Measurements from ENCODE around the gene APOL2.
"Not testable (repeated sequence)": the region's sequence is repeated elsewhere in the genome, so short reads cannot be mapped to it uniquely, and the experiment has no call there.

The APOL2 gene

GRCh38 chr22:36208914-36209313 lies 30.4 kb downstream of the APOL2 start:
- no peak overlapping the region for H2BK15ac ChIP-seq (replicated peaks; ENCODE audit: low read depth)
- H3K4ac ChIP-seq (ENCODE audit: low read depth, low read length) = no peak overlapping the region
- no peak overlapping the region for H2BK120ac ChIP-seq (ENCODE audit: low read depth, low read length)
- WGBS (ENCODE audit: extremely low coverage, insufficient coverage, low lambda C conversion rate) = no CpG with 5 or more reads among the region's 1 CpG
- no peaks in the 10 kb centered on the region for H3K36me3 ChIP-seq (ENCODE audit: control insufficient read depth, insufficient read depth, low read length)
- H3K27ac ChIP-seq (ENCODE audit: low read depth, low read length) = no peak overlapping the region
- no peaks in the 10 kb centered on the region for H3K4me1 ChIP-seq (ENCODE audit: control insufficient read depth, low read depth, low read length)
- no peak overlapping the region for H3K18ac ChIP-seq (ENCODE audit: low read length)
- H2BK5ac ChIP-seq (ENCODE audit: low read length) = no peak overlapping the region
- no peak overlapping the region for H2AK5ac ChIP-seq (ENCODE audit: low read length)
- H3K23ac ChIP-seq (ENCODE audit: low read length) = no peak overlapping the region
- no peak overlapping the region for H3K56ac ChIP-seq (ENCODE audit: low read length)
- H3K79me1 ChIP-seq (ENCODE audit: low read length) = no peaks in the 10 kb centered on the region
- no peak for DNase-seq
- H3K4me2 ChIP-seq (ENCODE audit: low read length) = no peak overlapping the region
- peak overlapping the region; percentile 15 for H3K4me3 ChIP-seq (ENCODE audit: low read length)
- H3K9ac ChIP-seq (ENCODE audit: low read length) = no peak overlapping the region
- no peak overlapping the region for H4K8ac ChIP-seq (ENCODE audit: low read depth, low read length)
- no peak overlapping the region for H4K5ac ChIP-seq (ENCODE audit: low read length)
- no peaks in the 10 kb centered on the region for H3K27me3 ChIP-seq (ENCODE audit: insufficient read depth, low read length, poor library complexity)
- no peaks in the 10 kb centered on the region for H3K79me2 ChIP-seq (ENCODE audit: control insufficient read depth, insufficient read depth, low read length)

- Histone ChIP-seq H3K4me1 (ENCODE audit: control insufficient read depth, low read depth, low read length) (no peaks in the 10 kb centered on the region), H3K4me2 (ENCODE audit: low read length) (no peak overlapping the region), H3K79me1 (ENCODE audit: low read length) (no peaks in the 10 kb centered on the region), H3K79me2 (ENCODE audit: control insufficient read depth, insufficient read depth, low read length) (no peaks in the 10 kb centered on the region), H2BK5ac (ENCODE audit: low read length) (no peak overlapping the region), H2BK15ac (replicated peaks; ENCODE audit: low read depth) (no peak overlapping the region), H3K36me3 (ENCODE audit: control insufficient read depth, insufficient read depth, low read length) (no peaks in the 10 kb centered on the region), H3K23ac (ENCODE audit: low read length) (no peak overlapping the region), H3K27ac (ENCODE audit: low read depth, low read length) (no peak overlapping the region), H3K18ac (ENCODE audit: low read length) (no peak overlapping the region), H3K4ac (ENCODE audit: low read depth, low read length) (no peak overlapping the region), H3K4me3 (ENCODE audit: low read length) (no peak overlapping the region), H2BK120ac (ENCODE audit: low read depth, low read length) (no peak overlapping the region), H4K5ac (ENCODE audit: low read length) (no peak overlapping the region), H3K27me3 (ENCODE audit: insufficient read depth, low read length, poor library complexity) (no peaks in the 10 kb centered on the region), H3K9ac (ENCODE audit: low read length) (no peak overlapping the region), H4K8ac (ENCODE audit: low read depth, low read length) (no peak overlapping the region), H2AK5ac (ENCODE audit: low read length) (no peak overlapping the region), H3K56ac (ENCODE audit: low read length) (no peak overlapping the region)
- no peak for DNase-seq
- no CpG with 5 or more reads among the region's 1 CpG for WGBS (ENCODE audit: extremely low coverage, insufficient coverage, low lambda C conversion rate)
Measured at GRCh38 chr22:36208162-36208765, 31.1 kb downstream of the APOL2 start.

GRCh38 chr22:36206255-36206654 lies 33.1 kb downstream of the APOL2 start:
- H3K36me3 ChIP-seq (ENCODE audit: control insufficient read depth, insufficient read depth, low read length) = no peaks in the 10 kb centered on the region
- H3K23ac ChIP-seq (ENCODE audit: low read length) = no peak overlapping the region
- H3K4me3 ChIP-seq (ENCODE audit: low read length) = no peak overlapping the region
- no peaks in the 10 kb centered on the region for H3K79me1 ChIP-seq (ENCODE audit: low read length)
- H3K27me3 ChIP-seq (ENCODE audit: insufficient read depth, low read length, poor library complexity) = no peaks in the 10 kb centered on the region
- no peaks in the 10 kb centered on the region for H3K79me2 ChIP-seq (ENCODE audit: control insufficient read depth, insufficient read depth, low read length)
- no peak overlapping the region for H3K27ac ChIP-seq (ENCODE audit: low read depth, low read length)
- no peak overlapping the region for H2BK120ac ChIP-seq (ENCODE audit: low read depth, low read length)
- H4K8ac ChIP-seq (ENCODE audit: low read depth, low read length) = no peak overlapping the region
- no peak overlapping the region for H3K9ac ChIP-seq (ENCODE audit: low read length)
- H3K56ac ChIP-seq (ENCODE audit: low read length) = no peak overlapping the region
- H3K18ac ChIP-seq (ENCODE audit: low read length) = no peak overlapping the region
- no CpG with 5 or more reads among the region's 1 CpG for WGBS (ENCODE audit: extremely low coverage, insufficient coverage, low lambda C conversion rate)
- H2AK5ac ChIP-seq (ENCODE audit: low read length) = no peak overlapping the region
- H3K4me2 ChIP-seq (ENCODE audit: low read length) = no peak overlapping the region
- DNase-seq = no peak
- no peak overlapping the region for H2BK15ac ChIP-seq (replicated peaks; ENCODE audit: low read depth)
- no peak overlapping the region for H2BK5ac ChIP-seq (ENCODE audit: low read length)
- no peak overlapping the region for H3K4ac ChIP-seq (ENCODE audit: low read depth, low read length)
- H4K5ac ChIP-seq (ENCODE audit: low read length) = no peak overlapping the region
- no peaks in the 10 kb centered on the region for H3K4me1 ChIP-seq (ENCODE audit: control insufficient read depth, low read depth, low read length)

DNA sequence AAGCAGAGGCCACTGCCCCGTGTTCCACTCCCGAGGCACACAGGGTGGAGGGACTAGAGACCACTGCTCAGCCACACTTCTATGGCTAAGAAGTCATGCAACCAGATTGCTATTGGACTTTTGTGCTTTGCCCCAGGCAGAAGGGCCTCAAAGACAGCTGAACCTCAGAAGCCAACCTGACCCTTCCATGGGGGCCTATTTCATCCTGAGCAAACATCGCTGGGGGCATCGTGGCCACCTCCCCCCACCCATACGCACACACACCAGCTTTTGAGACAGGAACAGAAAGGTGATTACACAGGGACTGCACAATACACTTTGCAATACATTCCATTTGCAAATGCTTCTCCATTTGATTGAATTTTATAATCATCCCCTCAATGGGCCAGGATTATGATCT lies 33.8 kb downstream of the APOL2 start:
- not testable (repeated sequence) for H3K36me3 ChIP-seq (ENCODE audit: control insufficient read depth, insufficient read depth, low read length); H3K4me1 ChIP-seq (ENCODE audit: control insufficient read depth, low read depth, low read length); DNase-seq; H2BK15ac ChIP-seq (replicated peaks; ENCODE audit: low read depth); H3K27me3 ChIP-seq (ENCODE audit: insufficient read depth, low read length, poor library complexity); H3K79me2 ChIP-seq (ENCODE audit: control insufficient read depth, insufficient read depth, low read length); H3K79me1 ChIP-seq (ENCODE audit: low read length); H3K4me2 ChIP-seq (ENCODE audit: low read length); H4K5ac ChIP-seq (ENCODE audit: low read length); H3K9ac ChIP-seq (ENCODE audit: low read length); H3K56ac ChIP-seq (ENCODE audit: low read length); H2BK5ac ChIP-seq (ENCODE audit: low read length); H2AK5ac ChIP-seq (ENCODE audit: low read length); H3K4me3 ChIP-seq (ENCODE audit: low read length); H3K18ac ChIP-seq (ENCODE audit: low read length); H3K23ac ChIP-seq (ENCODE audit: low read length); H4K8ac ChIP-seq (ENCODE audit: low read depth, low read length); H3K27ac ChIP-seq (ENCODE audit: low read depth, low read length); H3K4ac ChIP-seq (ENCODE audit: low read depth, low read length); H2BK120ac ChIP-seq (ENCODE audit: low read depth, low read length)
- no CpG with 5 or more reads among the region's 5 CpGs for WGBS (ENCODE audit: extremely low coverage, insufficient coverage, low lambda C conversion rate)

- H3K18ac ChIP-seq (ENCODE audit: low read length) = no peak overlapping the region
- no peak overlapping the region for H3K4me2 ChIP-seq (ENCODE audit: low read length)
- H3K9ac ChIP-seq (ENCODE audit: low read length) = no peak overlapping the region
- H4K5ac ChIP-seq (ENCODE audit: low read length) = no peak overlapping the region
- no peaks in the 10 kb centered on the region for H3K27me3 ChIP-seq (ENCODE audit: insufficient read depth, low read length, poor library complexity)
- H3K56ac ChIP-seq (ENCODE audit: low read length) = peak overlapping the region; percentile 34
- H2AK5ac ChIP-seq (ENCODE audit: low read length) = no peak overlapping the region
- no peak overlapping the region for H3K4me3 ChIP-seq (ENCODE audit: low read length)
- H3K4me1 ChIP-seq (ENCODE audit: control insufficient read depth, low read depth, low read length) = no peaks in the 10 kb centered on the region
- no peaks in the 10 kb centered on the region for H3K36me3 ChIP-seq (ENCODE audit: control insufficient read depth, insufficient read depth, low read length)
- no peaks in the 10 kb centered on the region for H3K79me1 ChIP-seq (ENCODE audit: low read length)
- no peak overlapping the region for H2BK15ac ChIP-seq (replicated peaks; ENCODE audit: low read depth)
- H3K27ac ChIP-seq (ENCODE audit: low read depth, low read length) = no peak overlapping the region
- H2BK120ac ChIP-seq (ENCODE audit: low read depth, low read length) = no peak overlapping the region
- DNase-seq = no peak
- H3K79me2 ChIP-seq (ENCODE audit: control insufficient read depth, insufficient read depth, low read length) = no peaks in the 10 kb centered on the region
- H3K4ac ChIP-seq (ENCODE audit: low read depth, low read length) = no peak overlapping the region
- WGBS (ENCODE audit: extremely low coverage, insufficient coverage, low lambda C conversion rate) = no CpG with 5 or more reads among the region's 6 CpGs
- no peak overlapping the region for H3K23ac ChIP-seq (ENCODE audit: low read length)
- H2BK5ac ChIP-seq (ENCODE audit: low read length) = no peak overlapping the region
- H4K8ac ChIP-seq (ENCODE audit: low read depth, low read length) = no peak overlapping the region
Measured at GRCh38 chr22:36204632-36205015, 34.7 kb downstream of the APOL2 start.

DNA sequence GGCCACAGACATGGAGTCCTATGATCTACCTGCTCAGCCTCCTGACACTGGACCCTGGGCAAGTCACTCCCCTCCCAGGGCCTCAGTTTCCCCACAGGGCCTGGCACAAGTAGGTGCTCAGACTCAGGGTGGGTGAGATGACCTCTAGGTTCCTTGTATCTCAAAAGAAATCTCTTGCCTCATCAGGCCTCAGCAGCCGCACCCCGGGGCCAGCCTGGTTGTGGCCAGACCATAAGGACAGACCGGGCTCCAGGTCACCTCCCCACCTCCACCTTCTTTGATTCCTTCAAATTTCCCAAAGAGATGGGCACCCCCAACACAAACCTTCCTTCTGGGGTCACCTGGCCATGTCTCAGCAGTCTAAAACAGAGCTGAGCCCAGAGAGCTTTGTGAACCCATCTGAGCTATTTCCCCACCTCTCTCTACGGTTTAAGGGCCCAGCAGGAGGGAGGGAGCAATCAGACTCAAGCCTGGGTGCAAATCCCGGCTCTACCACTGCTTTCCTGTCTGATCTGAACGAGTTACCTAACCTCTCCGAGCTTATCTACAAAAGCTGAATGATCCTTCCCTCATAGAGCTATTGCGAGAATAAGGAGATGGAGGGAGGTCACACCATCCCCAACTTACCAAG lies 35.2 kb downstream of the APOL2 start:
- no peak overlapping the region for H3K18ac ChIP-seq (ENCODE audit: low read length)
- no peak overlapping the region for H4K5ac ChIP-seq (ENCODE audit: low read length)
- H3K27me3 ChIP-seq (ENCODE audit: insufficient read depth, low read length, poor library complexity) = no peaks in the 10 kb centered on the region
- no peaks in the 10 kb centered on the region for H3K79me1 ChIP-seq (ENCODE audit: low read length)
- no CpG with 5 or more reads among the region's 8 CpGs for WGBS (ENCODE audit: extremely low coverage, insufficient coverage, low lambda C conversion rate)
- H3K23ac ChIP-seq (ENCODE audit: low read length) = no peak overlapping the region
- H3K4me3 ChIP-seq (ENCODE audit: low read length) = no peak overlapping the region
- H3K79me2 ChIP-seq (ENCODE audit: control insufficient read depth, insufficient read depth, low read length) = no peaks in the 10 kb centered on the region
- H2AK5ac ChIP-seq (ENCODE audit: low read length) = no peak overlapping the region
- H3K27ac ChIP-seq (ENCODE audit: low read depth, low read length) = no peak overlapping the region
- no peaks in the 10 kb centered on the region for H3K36me3 ChIP-seq (ENCODE audit: control insufficient read depth, insufficient read depth, low read length)
- H3K9ac ChIP-seq (ENCODE audit: low read length) = no peak overlapping the region
- no peak overlapping the region for H3K4ac ChIP-seq (ENCODE audit: low read depth, low read length)
- no peak overlapping the region for H2BK15ac ChIP-seq (replicated peaks; ENCODE audit: low read depth)
- H3K4me1 ChIP-seq (ENCODE audit: control insufficient read depth, low read depth, low read length) = no peaks in the 10 kb centered on the region
- H2BK120ac ChIP-seq (ENCODE audit: low read depth, low read length) = no peak overlapping the region
- no peak overlapping the region for H3K4me2 ChIP-seq (ENCODE audit: low read length)
- peak overlapping the region; percentile 34 for H3K56ac ChIP-seq (ENCODE audit: low read length)
- no peak overlapping the region for H2BK5ac ChIP-seq (ENCODE audit: low read length)
- no peak overlapping the region for H4K8ac ChIP-seq (ENCODE audit: low read depth, low read length)
- DNase-seq = no peak

All from mesendoderm (in vitro differentiated cells).